LNCAP (cell line): ENCODE data around the gene CYP2U1.

Source experiments
- TF ChIP-seq, protein P1 (sequence below): fragments of 450-650 bp; IDR thresholded peaks from 2 replicates; pipeline ENCODE4 v1.5.1; 2017; ENCODE audit warnings: mild to moderate bottlenecking

The CYP2U1 gene

DNA sequence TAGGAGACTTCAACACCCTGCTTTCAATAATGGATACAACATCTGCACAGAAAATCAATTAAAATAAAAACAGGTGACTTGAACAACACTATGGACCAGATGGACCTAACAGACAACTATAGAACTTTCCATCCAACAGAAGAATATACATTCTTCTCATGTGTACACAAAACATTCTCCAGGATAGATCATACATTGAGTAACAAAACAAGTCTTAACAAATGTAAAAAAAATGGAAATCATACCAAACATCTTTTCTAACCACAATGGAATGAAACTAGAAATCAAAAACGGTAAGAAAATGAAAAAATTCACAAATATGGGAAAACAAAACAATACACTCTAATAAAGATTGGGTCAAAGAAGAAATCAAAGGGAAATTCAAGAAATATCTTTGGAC lies 24.7 kb downstream of the CYP2U1 start:
- TF ChIP-seq, protein P1, sequence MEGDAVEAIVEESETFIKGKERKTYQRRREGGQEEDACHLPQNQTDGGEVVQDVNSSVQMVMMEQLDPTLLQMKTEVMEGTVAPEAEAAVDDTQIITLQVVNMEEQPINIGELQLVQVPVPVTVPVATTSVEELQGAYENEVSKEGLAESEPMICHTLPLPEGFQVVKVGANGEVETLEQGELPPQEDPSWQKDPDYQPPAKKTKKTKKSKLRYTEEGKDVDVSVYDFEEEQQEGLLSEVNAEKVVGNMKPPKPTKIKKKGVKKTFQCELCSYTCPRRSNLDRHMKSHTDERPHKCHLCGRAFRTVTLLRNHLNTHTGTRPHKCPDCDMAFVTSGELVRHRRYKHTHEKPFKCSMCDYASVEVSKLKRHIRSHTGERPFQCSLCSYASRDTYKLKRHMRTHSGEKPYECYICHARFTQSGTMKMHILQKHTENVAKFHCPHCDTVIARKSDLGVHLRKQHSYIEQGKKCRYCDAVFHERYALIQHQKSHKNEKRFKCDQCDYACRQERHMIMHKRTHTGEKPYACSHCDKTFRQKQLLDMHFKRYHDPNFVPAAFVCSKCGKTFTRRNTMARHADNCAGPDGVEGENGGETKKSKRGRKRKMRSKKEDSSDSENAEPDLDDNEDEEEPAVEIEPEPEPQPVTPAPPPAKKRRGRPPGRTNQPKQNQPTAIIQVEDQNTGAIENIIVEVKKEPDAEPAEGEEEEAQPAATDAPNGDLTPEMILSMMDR: no peak

DNA sequence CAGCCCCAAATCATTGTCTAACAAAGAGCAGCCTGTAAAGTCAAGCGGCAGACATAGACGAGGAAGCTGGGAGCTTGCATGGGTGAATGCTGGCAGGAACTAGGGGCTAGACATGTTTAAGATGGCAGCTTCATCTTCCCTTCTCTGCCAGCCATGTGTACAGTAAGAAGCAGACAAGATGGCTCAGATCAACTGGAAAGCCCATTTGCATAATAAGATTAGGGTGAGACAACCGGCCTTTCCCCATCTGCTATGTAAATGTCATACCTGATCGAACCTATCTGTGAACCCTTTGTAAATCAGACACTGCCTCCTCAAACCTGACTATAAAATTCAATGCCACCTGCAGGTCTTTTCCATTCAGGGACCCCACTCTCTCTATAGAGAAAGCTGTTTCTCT lies 35.6 kb downstream of the CYP2U1 start:
- TF ChIP-seq, protein P1: no peak

DNA sequence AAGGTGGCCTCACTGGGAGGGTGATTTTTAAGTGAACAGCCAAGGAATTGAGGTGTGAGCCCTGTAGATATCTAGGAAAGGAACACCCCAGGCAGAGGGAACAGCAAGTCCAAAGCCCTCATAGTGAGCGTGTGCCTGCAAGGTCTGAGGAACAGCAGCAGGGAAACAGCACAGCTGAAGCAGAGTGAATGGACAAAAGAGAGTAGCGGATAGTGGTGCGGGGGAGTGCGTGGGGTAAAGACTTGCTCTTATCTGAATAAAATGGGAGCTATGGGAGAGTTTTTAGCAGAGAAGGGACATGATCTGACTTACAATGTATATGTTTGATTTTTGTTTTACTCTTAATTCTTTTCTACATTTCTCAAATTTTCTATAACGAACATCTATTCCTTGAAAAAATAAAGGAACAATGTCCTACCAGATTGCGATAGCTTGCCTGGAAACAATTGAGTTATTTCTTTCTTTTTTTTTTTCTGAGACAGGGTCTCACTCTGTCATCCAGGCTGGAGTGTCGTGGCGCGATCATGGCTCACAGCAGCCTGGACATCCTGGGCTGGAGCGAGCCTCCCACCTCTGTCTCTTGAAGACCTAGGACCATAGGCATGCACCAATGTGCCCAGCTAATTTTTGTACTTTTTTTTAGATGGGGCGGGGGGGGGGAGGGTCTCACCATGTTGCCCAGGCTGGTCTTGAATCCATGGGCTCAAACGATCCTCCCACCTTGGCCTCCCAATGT lies 38.9 kb downstream of the CYP2U1 start:
- TF ChIP-seq, protein P1: no peak

DNA sequence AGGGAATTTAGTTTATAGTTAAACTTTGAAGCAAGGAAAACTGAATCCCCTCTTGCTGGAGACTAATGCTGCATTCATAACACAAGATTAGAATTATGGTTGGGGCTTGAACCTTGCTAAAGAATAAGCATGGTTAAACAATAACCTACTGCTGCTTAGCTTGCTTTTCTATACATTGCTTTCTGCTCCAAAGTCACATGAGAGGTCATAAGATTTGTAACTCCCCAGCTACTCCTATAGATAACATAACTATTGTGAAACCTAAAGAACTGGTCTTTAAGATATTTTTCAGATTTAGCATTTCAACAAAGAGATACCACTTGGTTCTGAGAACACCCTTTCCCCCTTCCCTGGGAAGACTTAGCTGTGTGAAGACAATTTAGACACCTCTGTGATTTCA lies 41.3 kb downstream of the CYP2U1 start:
- TF ChIP-seq, protein P1: no peak

DNA sequence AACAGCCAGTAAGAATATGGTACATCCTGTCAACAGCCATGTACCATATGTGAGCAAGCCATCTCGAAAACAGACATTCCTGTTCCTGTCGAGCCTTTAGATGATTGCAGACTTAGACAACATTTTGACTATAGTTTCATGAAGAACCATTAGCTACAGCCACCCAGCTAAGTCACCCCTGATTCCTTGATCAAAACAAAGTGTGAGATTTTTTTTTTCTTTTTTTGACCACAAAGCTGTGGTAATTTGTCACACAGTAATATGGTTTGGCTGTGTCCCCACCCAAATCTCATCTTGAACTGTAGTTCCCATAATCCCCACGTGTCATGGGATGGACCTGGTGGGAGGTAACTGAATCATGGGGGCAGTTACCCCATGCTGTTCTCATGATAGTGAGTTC lies 43.2 kb downstream of the CYP2U1 start:
- TF ChIP-seq, protein P1: no peak

DNA sequence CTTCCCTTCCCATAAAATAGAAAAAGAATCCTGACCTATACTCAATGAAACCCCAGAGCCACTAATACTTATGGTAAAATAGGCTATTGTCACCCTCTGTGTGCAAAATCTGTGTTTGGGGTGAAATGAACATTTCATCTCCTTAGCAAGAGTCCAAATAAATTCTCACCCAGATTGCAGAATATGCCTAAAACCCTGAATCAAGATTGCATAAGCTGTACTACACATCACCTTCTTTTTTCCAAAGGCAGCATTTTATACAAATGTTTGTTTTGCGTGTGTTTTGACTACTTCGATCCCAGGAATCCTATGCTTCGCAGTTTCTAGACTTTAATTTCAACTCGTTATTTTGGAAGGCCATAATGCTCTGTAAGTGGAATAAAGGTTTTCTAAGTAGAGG lies 46.1 kb downstream of the CYP2U1 start:
- TF ChIP-seq, protein P1: no peak

DNA sequence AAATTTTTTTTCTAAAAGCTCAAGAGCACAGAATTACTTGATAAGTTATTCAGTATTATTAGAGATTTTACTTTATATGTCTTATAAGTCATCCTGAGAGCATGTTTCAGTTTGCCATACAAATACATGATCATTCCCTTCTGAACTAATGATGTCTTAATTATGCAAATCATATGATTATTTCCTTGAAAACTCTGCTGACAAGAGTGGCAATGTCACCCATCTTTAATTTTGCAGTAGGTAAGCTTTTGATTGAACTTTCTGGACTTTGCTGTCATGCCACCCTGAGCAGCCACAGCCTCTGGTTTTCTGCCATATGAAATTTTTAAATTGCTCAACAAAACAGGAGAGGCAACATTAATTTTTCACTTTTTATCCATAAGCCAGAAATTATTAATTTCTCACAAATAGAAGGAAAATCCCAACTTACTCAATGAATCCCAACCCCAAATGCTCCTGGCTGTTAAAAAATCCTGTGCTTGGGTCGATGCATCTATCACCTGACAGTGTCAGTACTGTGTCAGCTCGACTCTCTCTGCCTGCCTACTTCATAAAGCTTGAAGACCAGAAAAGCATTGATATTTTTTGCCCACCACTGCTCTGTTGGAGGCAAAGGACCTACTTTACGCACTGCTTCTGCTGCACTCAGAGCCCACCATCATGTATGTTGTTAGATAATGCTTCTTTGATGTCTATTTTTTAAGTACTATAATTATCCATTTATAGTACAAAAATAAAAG lies 46.8 kb downstream of the CYP2U1 start:
- TF ChIP-seq, protein P1: no peak
